GM12878 (cell line): ENCODE data around the gene SH3YL1. TPM values are rescaled to one million over a fixed set of nuclear protein-coding genes. Genes with fewer than 3 reads are reported as not detected.

Experiments used
- ATAC-seq: fragments of 200-7000 bp; cut with Tn5 transposase; 3 replicates; pipeline ENCODE4 v1.9.1; 2020; ENCODE audit warnings: mild to moderate bottlenecking, moderate library complexity
- BruUV-seq: library from RNA; stranded (reverse); fragments of 400-500 nt; replicated peaks from 2 replicates; lab custom pipeline; 2021; lab: Mats Ljungman, UMichigan
- CTCF ChIA-PET: fragments of 300-600 bp; sonication (Branson Sonifier 250); formaldehyde crosslinking; extraction: SDS; loops from one replicate; lab custom pipeline; 2021; ENCODE audit warnings: inconsistent platforms; lab: Yijun Ruan, JAX
- POLR2A ChIA-PET: fragments of 350-600 bp; formaldehyde crosslinking; extraction: SDS; loops from one replicate; lab custom pipeline; 2021; ENCODE audit warnings: inconsistent platforms; lab: Charles Lee
- RAD21 ChIA-PET: fragments of 300-600 bp; sonication (Branson Sonifier 250); formaldehyde crosslinking; loops from one replicate; lab custom pipeline; 2023; ENCODE audit warnings: antibody characterized with exemption; ENCODE audit not compliant: unreplicated experiment; lab: Charles Lee
- SMC1A ChIA-PET: fragments of 300-600 bp; sonication (Branson Sonifier 250); formaldehyde crosslinking; loops from one replicate; lab custom pipeline; 2023; ENCODE audit not compliant: unreplicated experiment, uncharacterized antibody; lab: Charles Lee
- DNase-seq: peaks from one replicate; pipeline ENCODE4 v3.0.0-alpha.2; 2011; ENCODE audit warnings: low read depth, low spot score
- FAIRE-seq: peaks from 3 replicates; lab custom pipeline; 2011; peaks lifted over from hg19 to GRCh38; lab: Jason Lieb, UNC
- H2AFZ ChIP-seq: 2 replicates; pipeline ENCODE4 v1.6.0; 2011; ENCODE audit warnings: low read depth, low read length, control low read depth; ENCODE audit not compliant: control insufficient read depth
- H3K27ac ChIP-seq: 2 replicates; pipeline ENCODE4 v1.5.1; 2011; ENCODE audit warnings: control low read depth; ENCODE audit not compliant: control insufficient read depth, insufficient read depth
- H3K27me3 ChIP-seq, 2 experiments: replicated peaks in 1 of 2; 2 replicates each; pipeline versions ENCODE4 v1.6.0 to v1.6.1; 2011; ENCODE audit warnings: low read length in 1 of 2; ENCODE audit not compliant: control insufficient read depth in 2 of 2, insufficient read depth in 2 of 2
- H3K36me3 ChIP-seq, 2 experiments: 2 replicates each; pipeline ENCODE4 v1.5.1; 2011; ENCODE audit warnings: low read length in 1 of 2; ENCODE audit not compliant: control insufficient read depth in 2 of 2, insufficient read depth in 2 of 2
- H3K4me1 ChIP-seq: 2 replicates; pipeline ENCODE4 v1.6.1; 2011; ENCODE audit warnings: mild to moderate bottlenecking, low read length, moderate library complexity, mixed read lengths; ENCODE audit not compliant: control insufficient read depth, insufficient read depth
- H3K4me2 ChIP-seq: 2 replicates; pipeline ENCODE4 v1.6.0; 2011; ENCODE audit warnings: control low read depth; ENCODE audit not compliant: control insufficient read depth, insufficient read depth
- H3K4me3 ChIP-seq: fragments of 200-600 bp; sonication (generic); 2 replicates; pipeline ENCODE4 v1.5.1; 2016
- H3K79me2 ChIP-seq: 2 replicates; pipeline ENCODE4 v1.6.0; 2011; ENCODE audit warnings: low read length; ENCODE audit not compliant: control insufficient read depth, insufficient read depth
- H3K9ac ChIP-seq: 2 replicates; pipeline ENCODE4 v1.8.0; 2011; ENCODE audit warnings: low read length, control low read depth, mixed read lengths; ENCODE audit not compliant: control insufficient read depth, insufficient read depth
- H3K9me3 ChIP-seq: replicated peaks from 3 replicates; pipeline ENCODE4 v1.5.1; 2011; ENCODE audit warnings: mild to moderate bottlenecking, low read length; ENCODE audit not compliant: control insufficient read depth, insufficient read depth
- H4K20me1 ChIP-seq: 2 replicates; pipeline ENCODE4 v1.6.0; 2011; ENCODE audit not compliant: control insufficient read depth, insufficient read depth
- BACH1 ChIP-seq: fragments of 450-650 bp; IDR thresholded peaks from 2 replicates; pipeline ENCODE4 v1.6.1; 2017; ENCODE audit warnings: mild to moderate bottlenecking, borderline replicate concordance
- BMI1 ChIP-seq: fragments of 450-650 bp; IDR thresholded peaks from 2 replicates; pipeline ENCODE4 v1.6.1; 2016; ENCODE audit warnings: mild to moderate bottlenecking, moderate library complexity, borderline replicate concordance
- CHD1 ChIP-seq: IDR thresholded peaks from 2 replicates; pipeline ENCODE4 v1.6.1; 2012; ENCODE audit warnings: low read depth, low read length, improper control_type of control experiment
- EP300 ChIP-seq, 2 experiments: fragments of 150-350 bp in 1 of 2; IDR thresholded peaks; 2 replicates each; pipeline ENCODE4 v1.6.1; 2011 to 2012; ENCODE audit warnings: low read depth in 2 of 2, low read length in 2 of 2, borderline replicate concordance in 1 of 2, improper control_type of control experiment in 1 of 2, inconsistent platforms in 1 of 2; ENCODE audit not compliant: control insufficient read depth in 1 of 2
- GATAD2B ChIP-seq: fragments of 450-650 bp; conservative IDR thresholded peaks from 2 replicates; pipeline ENCODE4 v1.6.1; 2017; ENCODE audit warnings: low read depth, mild to moderate bottlenecking, moderate library complexity
- HDGF ChIP-seq: fragments of 450-650 bp; IDR thresholded peaks from 2 replicates; pipeline ENCODE4 v1.6.1; 2016; ENCODE audit warnings: antibody characterized with exemption
- MYC ChIP-seq: IDR thresholded peaks from 2 replicates; pipeline ENCODE4 v1.6.1; 2011; ENCODE audit warnings: mild to moderate bottlenecking, low read length, moderate library complexity, inconsistent platforms; ENCODE audit not compliant: insufficient read depth, insufficient replicate concordance, insufficient read length, severe bottlenecking
- NR2C1 ChIP-seq: fragments of 450-650 bp; IDR thresholded peaks from 2 replicates; pipeline ENCODE4 v1.6.1; 2017; ENCODE audit warnings: antibody characterized with exemption, mild to moderate bottlenecking, moderate library complexity
- NRF1 ChIP-seq: conservative IDR thresholded peaks from 2 replicates; pipeline ENCODE4 v1.6.1; 2011; ENCODE audit warnings: mild to moderate bottlenecking, low read depth, low read length, improper control_type of control experiment
- PAX5 ChIP-seq: IDR thresholded peaks from 2 replicates; pipeline ENCODE4 v1.6.1; 2011; ENCODE audit warnings: low read depth, low read length, borderline replicate concordance
- PAX8 ChIP-seq: fragments of 450-650 bp; IDR thresholded peaks from 2 replicates; pipeline ENCODE4 v1.6.1; 2017; ENCODE audit warnings: mild to moderate bottlenecking, moderate library complexity
- RAD51 ChIP-seq: fragments of 450-650 bp; IDR thresholded peaks from 2 replicates; pipeline ENCODE4 v1.6.1; 2016; ENCODE audit warnings: moderate library complexity, mild to moderate bottlenecking, inconsistent platforms
- RUNX3 ChIP-seq: IDR thresholded peaks from 2 replicates; pipeline ENCODE4 v1.6.1; 2012; ENCODE audit warnings: low read length, inconsistent platforms
- SKIL ChIP-seq: fragments of 450-650 bp; IDR thresholded peaks from 2 replicates; pipeline ENCODE4 v1.6.1; 2017; ENCODE audit warnings: mild to moderate bottlenecking, low read depth, inconsistent platforms; ENCODE audit not compliant: poor library complexity, severe bottlenecking
- SMARCA5 ChIP-seq: fragments of 450-650 bp; IDR thresholded peaks from 2 replicates; pipeline ENCODE4 v1.6.1; 2017; ENCODE audit warnings: mild to moderate bottlenecking
- SUZ12 ChIP-seq: fragments of 200-600 bp; sonication (generic); IDR thresholded peaks from one replicate; pipeline ENCODE4 v1.6.1; 2018; ENCODE audit warnings: antibody characterized with exemption, mild to moderate bottlenecking; ENCODE audit not compliant: unreplicated experiment
- TCF3 ChIP-seq: IDR thresholded peaks from 2 replicates; pipeline ENCODE4 v1.6.1; 2012; ENCODE audit warnings: low read depth, mild to moderate bottlenecking, low read length, borderline replicate concordance; ENCODE audit not compliant: insufficient read depth
- ZNF217 ChIP-seq: fragments of 450-650 bp; IDR thresholded peaks from 2 replicates; pipeline ENCODE4 v1.6.1; 2017; ENCODE audit warnings: antibody characterized with exemption, mild to moderate bottlenecking
- WGBS: methylation state at CpG from one replicate; pipeline ENCODE4 v1.1.6; 2016; ENCODE audit warnings: low lambda C conversion rate; ENCODE audit not compliant: insufficient replicate concordance, insufficient coverage; ENCODE audit errors: missing lambda C conversion rate; 5-methylcytosine and 5-hydroxymethylcytosine counted together
- in situ Hi-C: fragments of 300-500 bp; cut with MboI; formaldehyde crosslinking; loops from 9 replicates; pipeline ENCODE4 v1.14.3; 2018; ENCODE audit warnings: mixed read lengths
- intact Hi-C: fragments of 100-400 bp; cut with micrococcal nuclease; formaldehyde crosslinking; loops from one replicate; pipeline ENCODE4 v1.14.2; 2022; ENCODE audit not compliant: unreplicated experiment
- polyA plus RNA-seq, 11 experiments: library from polyadenylated mRNA; depleted of rRNA in 4 of 11; unstranded in 6 of 11; stranded (reverse) in 5 of 11; fragments of >200 nt; fragmentation: Nextera tagmentation in 4 of 11; fragmentation: Illumina TruSeq in 1 of 11; extraction: Ambion mirVana in 4 of 11; extraction: Trizol in 1 of 11; gene quantifications; 1 replicate in 1 of 11; 2 replicates in 10 of 11; pipeline versions ENCODE4 v1.2.1 to v1.2.3, GENCODE V29; 2011 to 2016; ENCODE audit warnings: inconsistent platforms in 2 of 11, missing spikeins in 2 of 11, low read depth in 1 of 11
- total RNA-seq, 4 experiments: library from RNA; depleted of rRNA in 3 of 4; stranded (reverse); fragments of >200 nt in 3 of 4; fragmentation: Illumina TruSeq in 1 of 4; extraction: Trizol in 1 of 4; gene quantifications; 2 replicates each; pipeline versions ENCODE4 v1.2.1 to v1.2.3, GENCODE V29; 2013 to 2021

SH3YL1 gene
- total and polyA plus RNA-seq, 10 of the 15 experiments (the other 5 are each of a cell fraction or from before 2014, with no cell fraction given) = 12.2 to 22.4 (median 17.2) TPM

- intact Hi-C loops = no loop called here
- no peak for DNase-seq
- Histone ChIP-seq H3K4me3 (no peak overlapping the region), H3K27ac (no peak overlapping the region), H3K36me3 (no peaks in the 10 kb centered on the region), H3K9ac (no peak overlapping the region), H3K27me3 (no peaks in the 10 kb centered on the region; a peak in 1 of 4 replicates), H2AFZ (no peak overlapping the region), H3K4me2 (no peak overlapping the region), H4K20me1 (no peaks in the 10 kb centered on the region), H3K79me2 (no peaks in the 10 kb centered on the region), H3K4me1 (no peaks in the 10 kb centered on the region), H3K9me3 (no peaks in the 10 kb centered on the region)
- RAD21 ChIA-PET = no interaction called here
- POLR2A ChIA-PET = no interaction called here
- whole genome bisulfite sequencing = 43% methylated on average over 5 of the region's 5 CpGs
- BruUV-seq = no TSS peak
- TF ChIP-seq SUZ12 = no peak
- TF ChIP-seq HDGF = no peak
- TF ChIP-seq RUNX3 = no peak
- TF ChIP-seq NR2C1 = no peak
- no peak for TF ChIP-seq MYC
- no peak for TF ChIP-seq TCF3
- no peak for TF ChIP-seq RAD51
- no peak for TF ChIP-seq SKIL
- TF ChIP-seq SMARCA5 = no peak
- no peak for TF ChIP-seq NRF1
- no peak for TF ChIP-seq GATAD2B
- no peak for TF ChIP-seq CHD1
- TF ChIP-seq PAX8 = no peak
- no peak for TF ChIP-seq PAX5
- no peak for TF ChIP-seq EP300 (IDR thresholded peaks at IDR 0.05; ENCODE audit: borderline replicate concordance in 1 of 2, control insufficient read depth in 1 of 2, low read depth in 2 of 2, low read length in 2 of 2)
- TF ChIP-seq ZNF217 = no peak
- TF ChIP-seq BACH1 = no peak
- TF ChIP-seq BMI1 = no peak
- CTCF ChIA-PET = no interaction called here
- in situ Hi-C loops = no loop called here
- no peak for ATAC-seq
- SMC1A ChIA-PET = no interaction called here
- no peak for FAIRE-seq
Observed at GRCh38 chr2:211486-212184, 52.2 kb downstream of the SH3YL1 start.
